NCI-H345 treated with DMSO at 0.1 percent for 48 hours (cell line): ENCODE data around the gene WDR82.

Experiments
- DNase-seq: peaks from one replicate; lab custom pipeline; 2025; ENCODE audit not compliant: unreplicated experiment; lab: John Stamatoyannopoulos, UW

Gene WDR82

DNA sequence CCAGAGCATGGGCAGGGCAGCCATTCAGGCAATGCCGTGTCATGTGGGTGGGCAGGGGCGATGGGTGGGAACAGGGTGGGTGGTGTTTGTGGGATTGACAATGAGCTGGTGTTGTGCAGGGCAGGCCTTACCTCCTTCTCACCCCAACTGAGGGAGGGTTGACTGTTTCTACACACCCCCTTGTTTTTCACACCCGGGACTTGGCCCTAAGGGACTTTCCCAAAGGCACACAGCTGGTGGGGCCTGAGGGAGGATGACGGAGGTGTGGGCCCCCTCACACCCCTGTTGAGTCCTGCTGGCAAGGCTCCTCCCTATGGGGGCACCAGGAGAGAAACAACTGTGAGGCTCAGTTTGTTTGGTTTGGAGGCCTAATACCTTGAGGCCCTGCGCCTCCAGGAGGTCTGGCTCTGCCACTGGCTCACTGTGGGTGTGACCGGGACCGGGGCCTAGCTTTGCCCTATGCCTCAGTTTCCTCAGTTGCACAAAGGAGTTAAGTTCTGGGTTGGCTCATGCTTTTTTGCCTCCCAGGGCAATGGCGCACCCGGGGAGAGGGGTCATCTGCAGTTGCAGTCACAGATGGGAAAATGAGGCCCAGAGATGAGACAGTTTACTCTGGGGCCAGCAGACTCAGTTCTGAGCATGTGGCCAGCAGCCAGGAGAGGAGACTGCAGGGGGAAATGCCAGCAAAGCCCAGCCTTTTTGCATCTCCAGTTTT lies 32.6 kb upstream of the WDR82 start:
- DNase-seq = no peak

GRCh38 chr3:52308308-52308707 lies 29.9 kb upstream of the WDR82 start:
- no peak for DNase-seq

DNA sequence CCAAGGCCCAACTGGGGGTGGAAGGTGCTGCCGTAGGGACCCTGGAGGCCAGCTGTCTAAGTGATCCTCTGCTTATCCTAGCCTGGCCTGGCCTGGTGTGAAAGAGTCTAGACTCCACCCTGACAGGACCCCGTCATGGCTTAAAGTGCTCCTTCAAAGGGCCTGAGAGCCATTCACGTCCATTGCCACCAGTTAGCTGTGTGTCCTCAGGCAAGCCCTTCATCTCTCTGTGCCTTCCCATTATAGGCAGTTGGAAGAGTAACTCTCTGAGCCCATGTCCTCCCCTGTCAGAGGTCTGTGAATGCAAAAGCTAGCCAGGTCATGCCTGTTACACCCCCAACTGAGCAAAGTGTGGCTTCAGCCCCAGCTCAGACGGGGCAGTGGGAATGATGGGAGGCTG lies 28.5 kb upstream of the WDR82 start:
- DNase-seq = no peak

GRCh38 chr3:52305926-52306325 lies 27.5 kb upstream of the WDR82 start:
- no peak for DNase-seq

DNA sequence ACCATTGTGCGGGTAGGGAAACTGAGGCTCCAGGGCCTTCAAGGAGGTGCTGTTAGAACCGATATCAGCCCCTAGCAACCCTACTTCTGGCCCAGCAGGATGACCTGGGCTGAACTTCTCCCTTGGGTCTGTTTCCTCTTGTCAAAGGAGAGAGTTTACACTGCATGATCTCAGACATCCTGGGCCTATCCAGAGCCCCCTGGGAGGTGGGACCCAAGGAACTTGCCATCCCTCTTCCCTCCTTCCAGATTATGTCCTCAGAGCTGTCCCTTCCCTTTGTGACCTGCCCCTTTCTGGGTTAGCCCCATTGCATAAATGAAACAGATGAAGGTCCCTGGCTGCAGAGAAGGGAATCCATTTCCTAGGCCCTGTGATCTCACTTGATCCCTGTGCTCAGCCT lies 25.4 kb upstream of the WDR82 start:
- DNase-seq = no peak

- DNase-seq = no peak
These were observed 24.1 kb upstream of the WDR82 start for GRCh38 chr3:52302426-52303145.

GRCh38 chr3:52299879-52300611 lies 21.6 kb upstream of the WDR82 start:
- no peak for DNase-seq

- DNase-seq = no peak
These were observed 20.9 kb upstream of the WDR82 start for GRCh38 chr3:52299247-52299878.

- no peak for DNase-seq
These were observed 20.0 kb upstream of the WDR82 start for GRCh38 chr3:52298149-52299098.

- DNase-seq = no peak
These were observed 19.0 kb upstream of the WDR82 start for GRCh38 chr3:52297242-52298148.

GRCh38 chr3:52295671-52296208 lies 17.3 kb upstream of the WDR82 start:
- no peak for DNase-seq

- no peak for DNase-seq
These were observed 16.1 kb upstream of the WDR82 start for GRCh38 chr3:52294320-52295150.

DNA sequence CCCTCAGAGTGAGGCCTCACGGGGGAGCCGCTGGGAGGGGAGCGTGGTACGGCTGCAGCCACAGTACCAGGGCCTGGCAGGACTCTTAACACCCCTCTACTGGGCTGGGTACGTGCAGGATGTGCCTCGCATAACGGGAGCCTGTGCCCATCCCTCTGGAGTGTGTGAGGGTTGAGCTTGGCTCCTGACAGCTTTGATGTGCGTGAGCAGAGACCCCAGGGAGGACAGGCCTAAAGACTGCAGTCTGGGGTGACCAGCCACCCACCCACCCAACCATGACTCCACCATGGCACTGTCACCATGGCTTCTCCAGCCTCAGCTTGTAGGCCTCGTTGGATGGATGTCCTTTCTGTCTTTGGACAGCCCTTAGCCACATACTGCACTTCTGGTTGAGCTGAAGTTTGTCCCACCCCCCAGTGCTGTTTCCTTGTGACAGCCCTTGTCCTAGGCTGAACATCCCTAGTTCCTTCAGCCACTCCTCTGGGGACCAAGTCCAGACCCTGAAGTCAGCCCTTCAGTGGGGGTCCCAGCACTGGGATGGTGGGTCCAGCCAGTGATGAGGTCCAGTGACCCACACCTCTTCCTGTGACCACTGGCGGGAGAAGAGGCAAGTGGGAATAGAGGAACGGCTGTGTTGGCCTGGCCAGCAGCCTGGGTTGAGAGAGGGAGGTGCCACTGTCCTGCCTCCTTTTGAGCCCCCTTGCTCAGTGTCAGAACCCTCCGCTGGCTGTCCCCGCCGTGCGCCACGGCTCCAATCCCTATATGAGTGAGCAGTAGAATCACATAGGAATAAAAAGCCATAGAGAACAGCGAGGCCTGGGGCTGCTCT lies 15.3 kb upstream of the WDR82 start:
- DNase-seq = no peak

DNA sequence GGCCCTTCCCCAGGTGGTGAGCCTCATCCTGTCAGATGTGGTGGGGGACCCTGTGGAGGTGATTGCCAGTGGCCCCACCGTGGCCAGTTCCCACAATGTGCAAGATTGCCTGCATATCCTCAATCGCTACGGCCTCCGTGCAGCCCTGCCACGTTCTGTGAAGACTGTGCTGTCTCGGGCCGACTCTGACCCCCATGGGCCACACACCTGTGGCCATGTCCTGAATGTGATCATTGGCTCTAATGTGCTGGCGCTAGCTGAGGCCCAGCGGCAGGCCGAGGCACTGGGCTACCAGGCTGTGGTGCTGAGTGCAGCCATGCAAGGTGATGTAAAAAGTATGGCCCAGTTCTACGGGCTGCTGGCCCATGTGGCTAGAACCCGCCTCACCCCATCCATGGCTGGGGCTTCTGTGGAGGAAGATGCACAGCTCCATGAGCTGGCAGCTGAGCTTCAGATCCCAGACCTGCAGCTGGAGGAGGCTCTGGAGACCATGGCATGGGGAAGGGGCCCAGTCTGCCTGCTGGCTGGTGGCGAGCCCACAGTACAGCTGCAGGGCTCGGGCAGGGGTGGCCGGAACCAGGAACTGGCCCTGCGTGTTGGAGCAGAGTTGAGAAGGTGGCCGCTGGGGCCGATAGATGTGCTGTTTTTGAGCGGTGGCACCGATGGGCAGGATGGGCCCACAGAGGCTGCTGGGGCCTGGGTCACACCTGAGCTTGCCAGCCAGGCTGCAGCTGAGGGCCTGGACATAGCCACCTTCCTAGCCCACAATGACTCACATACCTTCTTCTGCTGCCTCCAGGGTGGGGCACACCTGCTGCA lies 14.0 kb upstream of the WDR82 start:
- no peak for DNase-seq

DNA sequence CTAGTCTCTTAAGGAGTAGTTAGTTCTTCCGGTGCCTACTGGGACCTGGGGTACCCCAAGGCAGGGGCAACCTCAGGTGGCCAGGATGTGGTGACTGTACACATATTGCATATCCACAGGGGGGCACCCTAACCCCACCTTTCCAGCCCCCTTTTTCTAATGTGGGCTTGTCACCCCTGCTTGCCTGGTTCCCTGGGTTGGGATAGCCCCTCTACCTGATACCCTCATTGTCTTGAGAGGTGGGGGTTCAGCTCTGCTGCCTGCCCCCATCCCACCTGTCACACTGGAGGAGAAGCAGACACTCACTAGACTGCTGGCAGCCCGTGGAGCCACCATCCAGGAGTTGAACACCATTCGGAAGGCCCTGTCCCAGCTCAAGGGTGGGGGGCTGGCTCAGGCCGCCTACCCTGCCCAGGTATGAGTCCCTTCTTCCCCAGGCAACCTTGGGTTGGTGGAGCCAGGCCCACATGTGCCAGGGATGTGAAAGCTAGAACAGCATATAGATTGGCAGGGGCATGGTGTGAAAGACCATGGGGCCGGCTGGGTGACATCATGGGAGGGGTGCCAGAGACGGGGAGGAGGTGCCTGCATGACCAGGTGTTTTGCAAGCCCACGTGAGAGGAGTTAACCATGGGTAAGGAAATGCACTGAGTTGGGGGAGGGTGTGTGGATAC lies 13.2 kb upstream of the WDR82 start:
- DNase-seq = no peak
